COLO829 (cell line): ENCODE measurements around the gene ATP10D.

Experiments used
- DNase-seq: peaks from one replicate; pipeline ENCODE4 v3.0.0; 2012; ENCODE audit warnings: low spot score

The ATP10D gene

DNA sequence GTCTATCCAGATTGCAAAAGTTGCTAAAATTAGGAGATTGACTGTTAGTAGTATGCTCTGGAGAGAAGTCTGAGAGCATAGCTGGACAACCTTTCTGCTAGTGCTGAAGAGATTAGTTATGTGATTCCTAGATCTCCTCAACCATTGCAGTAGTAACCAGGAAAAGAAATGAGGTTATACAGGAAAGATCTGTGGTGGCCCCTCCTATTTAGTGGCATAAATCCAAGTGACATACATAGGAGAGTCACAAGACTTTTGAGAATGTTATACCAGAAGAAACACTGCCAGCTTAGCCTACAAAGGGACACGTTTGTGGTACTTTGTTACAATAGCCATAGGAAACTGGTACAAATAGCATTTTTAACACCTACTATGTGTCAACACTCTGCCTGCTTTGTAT, 105.2 kb downstream of the ATP10D start:
- DNase-seq: no peak

DNA sequence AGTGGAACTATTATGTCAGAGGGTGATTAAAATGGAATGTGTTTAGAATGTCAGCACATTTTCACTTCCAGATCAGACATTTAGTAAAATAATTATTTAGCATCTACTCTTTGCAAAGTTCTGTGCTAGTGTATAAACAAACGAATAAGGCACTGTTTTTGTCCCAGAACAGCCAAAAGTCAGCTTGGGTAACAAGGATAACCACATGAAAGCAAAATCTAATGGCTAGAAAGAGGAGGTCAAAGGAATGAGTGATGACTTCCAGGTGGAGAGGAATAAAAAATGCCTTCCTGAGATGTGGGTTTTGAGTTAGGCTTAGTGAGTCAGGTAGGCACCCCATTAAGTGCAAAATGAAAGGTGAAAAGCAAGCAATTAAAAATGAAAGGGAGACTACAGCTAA, 112.6 kb downstream of the ATP10D start:
- DNase-seq: no peak

GRCh38 chr4:47598320-47598719, 113.2 kb downstream of the ATP10D start:
- no peak for DNase-seq

DNA sequence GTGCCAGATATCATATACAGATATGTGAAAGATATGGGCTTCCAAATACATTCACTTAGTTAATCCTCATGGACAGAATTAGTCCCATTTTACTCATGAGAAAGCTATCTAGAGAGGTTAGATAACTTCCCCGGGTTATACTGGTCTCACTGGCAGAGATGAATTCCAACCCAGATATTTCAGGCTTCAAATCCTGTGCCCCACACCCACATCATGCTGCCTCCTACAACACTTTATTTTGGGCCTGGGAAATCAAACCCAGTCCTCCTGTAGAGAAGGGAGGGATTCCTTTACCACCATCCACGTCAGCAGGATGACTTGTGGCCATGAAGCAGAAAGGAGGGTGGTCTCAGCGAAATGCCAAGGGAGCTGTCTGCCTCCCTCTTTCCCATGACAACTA, 113.8 kb downstream of the ATP10D start:
- no peak for DNase-seq

GRCh38 chr4:47606482-47606881, 121.4 kb downstream of the ATP10D start:
- DNase-seq: no peak

DNA sequence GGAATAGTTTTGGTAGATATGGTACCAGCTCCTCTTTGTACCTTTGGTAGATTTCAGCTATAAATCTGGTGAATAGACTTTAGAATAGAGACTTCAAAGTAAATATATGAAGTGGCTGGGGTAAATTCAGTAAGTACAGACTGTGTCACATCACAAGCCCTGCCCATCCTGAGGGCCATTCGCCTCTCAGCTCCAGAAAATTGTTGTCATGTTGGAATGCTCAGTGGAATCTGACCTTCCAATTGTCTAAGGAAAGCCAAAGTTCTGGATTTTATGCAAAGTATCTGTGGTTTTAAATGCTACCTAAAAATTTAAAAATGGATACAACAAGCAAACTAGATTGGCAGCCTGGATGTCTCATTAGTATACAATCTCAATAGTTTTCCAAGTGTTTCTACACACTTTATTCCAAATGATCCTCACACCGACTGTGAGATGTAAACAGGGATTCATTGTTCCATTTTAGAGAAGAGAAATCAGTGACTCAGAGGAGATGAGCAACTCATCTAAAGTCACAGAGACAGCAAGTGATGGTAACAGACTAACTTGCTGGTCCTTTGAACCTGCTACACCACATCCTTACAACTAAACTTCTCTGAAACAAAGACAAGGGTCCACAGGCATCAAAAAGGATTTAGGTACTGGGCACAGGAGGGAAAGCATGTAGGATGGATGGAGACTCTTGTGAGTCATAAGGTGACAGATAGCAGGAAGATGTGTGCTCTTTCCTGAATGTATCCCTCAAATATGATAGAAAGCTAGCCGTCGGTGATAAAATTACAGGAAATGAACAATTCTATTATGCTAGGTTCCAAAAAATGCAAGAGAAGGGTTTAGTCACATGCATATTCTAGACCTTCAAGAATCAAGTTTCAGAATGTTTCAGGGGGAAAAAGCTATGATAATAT, 127.3 kb downstream of the ATP10D start:
- DNase-seq: peak; percentile 27

GRCh38 chr4:47615385-47615784, 130.3 kb downstream of the ATP10D start:
- no peak for DNase-seq

DNA sequence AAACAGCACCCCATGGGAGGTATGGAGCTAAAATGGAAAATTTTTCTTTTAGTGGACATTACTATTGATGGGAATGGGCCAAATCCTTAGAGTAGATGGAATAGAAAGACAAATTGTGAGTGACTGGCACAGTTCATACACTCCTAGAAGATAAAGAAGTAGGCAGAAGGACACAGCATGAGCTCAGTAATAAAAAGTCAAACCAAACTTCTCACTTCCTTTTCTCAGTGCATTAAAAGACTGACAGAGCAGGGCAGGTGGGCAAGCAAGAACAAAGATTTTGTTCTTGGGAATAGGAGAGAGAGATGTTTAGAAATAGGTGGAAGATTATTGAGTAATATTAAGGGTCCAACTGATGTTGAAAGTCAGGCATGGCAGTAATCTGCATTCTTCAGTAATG, 132.5 kb downstream of the ATP10D start:
- DNase-seq: no peak

DNA sequence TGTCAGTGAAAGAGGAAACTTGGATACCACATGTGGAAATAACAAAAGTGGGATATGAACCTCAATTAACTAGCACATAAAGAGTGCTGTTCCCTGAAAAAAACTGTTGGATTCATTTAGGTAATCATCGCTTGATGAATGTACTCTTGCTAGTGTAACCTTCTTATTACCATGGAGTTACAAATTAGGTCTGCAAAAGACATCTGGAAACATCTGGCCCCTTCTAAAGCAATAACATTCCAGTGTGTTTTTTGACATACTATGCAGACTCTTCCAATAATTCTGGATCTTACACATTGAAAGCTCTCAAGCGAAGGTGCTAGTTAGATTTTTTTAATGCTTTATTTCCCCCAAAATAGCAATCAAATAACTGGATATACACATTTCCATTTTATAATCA, 134.6 kb downstream of the ATP10D start:
- DNase-seq: no peak

DNA sequence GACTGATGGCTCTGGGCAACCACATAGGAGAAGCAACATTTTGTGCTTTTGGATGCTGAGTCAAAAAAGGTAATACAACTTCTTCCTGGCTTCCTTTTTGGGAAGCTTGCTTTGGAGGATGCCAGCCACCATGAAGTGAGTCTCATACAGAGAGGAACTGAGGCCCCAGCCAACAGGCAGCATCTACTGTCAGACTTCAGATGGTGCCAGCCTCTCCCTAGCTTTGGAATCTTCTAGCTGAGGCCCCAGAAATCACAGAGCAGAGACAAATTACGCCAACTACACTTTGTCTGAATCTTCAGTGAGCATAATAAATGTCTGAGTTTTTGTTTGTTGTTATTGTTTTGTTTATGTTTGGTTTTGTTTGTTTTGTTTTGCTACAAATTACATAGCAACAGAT, 136.1 kb downstream of the ATP10D start:
- DNase-seq: no peak

DNA sequence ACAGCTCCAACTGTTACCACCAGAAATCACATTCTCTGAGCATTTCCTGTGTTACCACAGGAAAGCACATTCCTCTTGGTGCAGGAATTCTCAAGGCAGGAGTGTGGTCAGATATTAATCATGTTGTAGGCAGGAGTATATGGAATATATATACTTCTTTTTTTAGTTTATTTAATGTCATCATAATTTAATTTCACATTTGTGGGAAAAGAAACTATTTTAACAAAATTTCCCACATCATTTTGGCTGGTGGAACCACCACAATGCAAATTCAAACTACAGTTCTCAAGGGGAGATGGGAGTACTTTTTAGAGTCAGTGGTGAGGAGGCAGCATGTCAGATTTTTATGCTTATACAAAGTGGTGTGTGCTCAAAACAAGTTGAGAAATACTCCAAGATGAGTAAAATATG, 139.0 kb downstream of the ATP10D start:
- no peak for DNase-seq

GRCh38 chr4:47631161-47631560, 146.1 kb downstream of the ATP10D start:
- DNase-seq: no peak

- DNase-seq: no peak
These were observed 154.5 kb downstream of the ATP10D start for GRCh38 chr4:47639531-47639930.

DNA sequence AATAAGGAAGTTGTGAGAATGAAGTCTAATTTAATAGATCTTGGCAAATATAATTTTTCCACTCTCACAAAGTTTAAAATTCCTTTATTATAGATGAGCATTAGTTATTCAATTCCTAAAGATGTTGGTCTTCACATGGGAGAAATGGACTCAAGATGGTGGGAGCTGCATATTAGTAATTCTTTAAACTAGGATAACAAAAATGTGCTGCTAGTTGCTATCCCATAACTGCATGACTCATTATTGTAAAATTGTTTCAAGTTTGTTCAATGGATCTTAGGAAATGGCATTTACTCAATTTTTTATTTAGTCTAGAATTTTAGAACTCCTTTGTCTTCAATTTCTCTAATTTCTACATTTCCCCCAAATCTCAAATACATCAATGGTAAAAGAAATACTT, 155.8 kb downstream of the ATP10D start:
- no peak for DNase-seq

GRCh38 chr4:47641755-47642154, 156.7 kb downstream of the ATP10D start:
- no peak for DNase-seq

- no peak for DNase-seq
These were observed 157.2 kb downstream of the ATP10D start for GRCh38 chr4:47642191-47642830.
